ENCODE data around the gene NATD1.

DNA sequence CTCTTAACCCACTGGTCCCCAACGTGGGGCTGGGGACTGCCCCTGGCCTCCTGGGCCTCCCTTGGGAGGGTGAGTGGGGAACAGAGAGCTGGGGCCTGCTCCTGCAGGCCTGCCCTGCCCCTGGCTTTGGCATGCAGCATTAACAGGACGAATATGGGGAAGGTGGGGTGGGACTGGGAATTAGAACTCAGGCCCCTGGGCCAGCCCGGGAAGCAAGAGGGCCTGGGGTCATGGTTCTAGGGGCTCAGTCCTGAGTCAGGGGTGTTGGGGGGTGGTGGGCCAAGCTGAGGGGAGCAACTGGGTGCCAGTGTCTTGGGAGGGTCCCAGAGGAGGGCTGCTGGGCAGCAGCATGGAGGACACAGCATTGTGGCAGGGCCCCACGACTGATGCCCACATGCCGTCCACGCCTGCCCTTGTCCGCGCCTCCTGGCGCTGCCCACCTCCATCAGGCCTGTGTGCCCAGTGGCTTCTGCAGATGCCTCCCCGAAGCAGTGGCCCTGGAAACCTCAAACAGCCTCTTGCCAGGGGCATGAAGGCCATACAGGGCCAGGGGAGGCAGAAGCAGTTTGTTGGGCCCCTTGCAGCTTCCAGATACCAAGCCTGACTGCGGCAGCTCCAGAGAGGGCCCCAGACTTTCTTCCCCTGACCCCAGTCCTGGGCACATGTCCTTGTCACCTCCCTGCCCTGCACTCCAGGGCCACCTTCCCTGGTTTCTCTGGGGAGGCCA lies 36.1 kb upstream of the NATD1 start:
- TF ChIP-seq, protein P1, sequence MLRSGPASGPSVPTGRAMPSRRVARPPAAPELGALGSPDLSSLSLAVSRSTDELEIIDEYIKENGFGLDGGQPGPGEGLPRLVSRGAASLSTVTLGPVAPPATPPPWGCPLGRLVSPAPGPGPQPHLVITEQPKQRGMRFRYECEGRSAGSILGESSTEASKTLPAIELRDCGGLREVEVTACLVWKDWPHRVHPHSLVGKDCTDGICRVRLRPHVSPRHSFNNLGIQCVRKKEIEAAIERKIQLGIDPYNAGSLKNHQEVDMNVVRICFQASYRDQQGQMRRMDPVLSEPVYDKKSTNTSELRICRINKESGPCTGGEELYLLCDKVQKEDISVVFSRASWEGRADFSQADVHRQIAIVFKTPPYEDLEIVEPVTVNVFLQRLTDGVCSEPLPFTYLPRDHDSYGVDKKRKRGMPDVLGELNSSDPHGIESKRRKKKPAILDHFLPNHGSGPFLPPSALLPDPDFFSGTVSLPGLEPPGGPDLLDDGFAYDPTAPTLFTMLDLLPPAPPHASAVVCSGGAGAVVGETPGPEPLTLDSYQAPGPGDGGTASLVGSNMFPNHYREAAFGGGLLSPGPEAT (IDR thresholded peaks at IDR 0.05; ENCODE audit: low read depth): no peak
- no peak for TF ChIP-seq SMC3 (IDR thresholded peaks at IDR 0.05; ENCODE audit: borderline replicate concordance, low read length)
